ENCODE data around the gene DDAH2. TPM values are rescaled to one million over a fixed set of nuclear protein-coding genes. Genes with fewer than 3 reads are reported as not detected.

DDAH2 gene
- total and polyA plus RNA-seq, 10 of the 15 experiments (the other 5 are each of a cell fraction or from before 2014, with no cell fraction given), result 0.35 to 9.9 (median 6.2) TPM

DNA sequence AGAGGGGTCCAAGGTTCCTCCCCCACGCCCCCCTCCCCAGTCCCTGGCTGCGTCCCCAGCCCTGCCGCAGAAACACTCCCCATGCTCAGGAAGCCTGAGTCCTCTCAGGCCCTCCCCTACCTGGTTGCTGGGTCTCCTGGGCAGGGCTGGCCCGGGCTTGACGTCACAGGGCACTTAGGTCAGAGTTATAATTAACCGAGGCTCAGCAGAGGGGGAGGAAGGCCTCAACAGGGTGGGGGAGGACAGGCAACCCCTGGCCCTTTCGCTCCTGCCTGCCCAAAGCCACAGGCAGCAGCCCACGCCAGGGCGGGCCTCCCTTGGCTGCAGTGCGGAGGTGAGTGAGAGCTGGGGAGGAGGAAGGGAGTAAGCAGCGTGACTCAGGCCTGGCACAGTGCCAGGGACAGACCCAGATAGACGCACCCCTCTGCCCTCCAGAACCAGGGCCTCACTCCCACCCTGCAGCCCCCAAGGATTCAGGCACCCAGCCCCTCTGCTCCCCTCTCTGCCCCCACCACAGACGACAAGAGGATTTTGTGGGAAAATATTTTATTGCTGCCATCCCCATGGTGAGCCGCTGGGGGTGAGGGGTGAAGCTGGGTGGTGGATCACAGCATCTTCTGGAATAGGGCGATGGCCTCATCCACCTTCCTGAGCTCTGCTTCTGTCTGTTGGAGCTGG, 48.0 kb upstream of the DDAH2 start, which contains the start of gene VWA7 (continued):
- TF ChIP-seq, protein P1, sequence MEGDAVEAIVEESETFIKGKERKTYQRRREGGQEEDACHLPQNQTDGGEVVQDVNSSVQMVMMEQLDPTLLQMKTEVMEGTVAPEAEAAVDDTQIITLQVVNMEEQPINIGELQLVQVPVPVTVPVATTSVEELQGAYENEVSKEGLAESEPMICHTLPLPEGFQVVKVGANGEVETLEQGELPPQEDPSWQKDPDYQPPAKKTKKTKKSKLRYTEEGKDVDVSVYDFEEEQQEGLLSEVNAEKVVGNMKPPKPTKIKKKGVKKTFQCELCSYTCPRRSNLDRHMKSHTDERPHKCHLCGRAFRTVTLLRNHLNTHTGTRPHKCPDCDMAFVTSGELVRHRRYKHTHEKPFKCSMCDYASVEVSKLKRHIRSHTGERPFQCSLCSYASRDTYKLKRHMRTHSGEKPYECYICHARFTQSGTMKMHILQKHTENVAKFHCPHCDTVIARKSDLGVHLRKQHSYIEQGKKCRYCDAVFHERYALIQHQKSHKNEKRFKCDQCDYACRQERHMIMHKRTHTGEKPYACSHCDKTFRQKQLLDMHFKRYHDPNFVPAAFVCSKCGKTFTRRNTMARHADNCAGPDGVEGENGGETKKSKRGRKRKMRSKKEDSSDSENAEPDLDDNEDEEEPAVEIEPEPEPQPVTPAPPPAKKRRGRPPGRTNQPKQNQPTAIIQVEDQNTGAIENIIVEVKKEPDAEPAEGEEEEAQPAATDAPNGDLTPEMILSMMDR (IDR thresholded peaks at IDR 0.05 in 2 of 3, conservative IDR thresholded peaks at IDR 0.05 in 1 of 3; ENCODE audit: control insufficient read depth in 2 of 3, extremely low read depth in 1 of 3, insufficient read depth in 1 of 3, low read depth in 3 of 3, low read length in 3 of 3), result no peak
- TF ChIP-seq, protein P2, sequence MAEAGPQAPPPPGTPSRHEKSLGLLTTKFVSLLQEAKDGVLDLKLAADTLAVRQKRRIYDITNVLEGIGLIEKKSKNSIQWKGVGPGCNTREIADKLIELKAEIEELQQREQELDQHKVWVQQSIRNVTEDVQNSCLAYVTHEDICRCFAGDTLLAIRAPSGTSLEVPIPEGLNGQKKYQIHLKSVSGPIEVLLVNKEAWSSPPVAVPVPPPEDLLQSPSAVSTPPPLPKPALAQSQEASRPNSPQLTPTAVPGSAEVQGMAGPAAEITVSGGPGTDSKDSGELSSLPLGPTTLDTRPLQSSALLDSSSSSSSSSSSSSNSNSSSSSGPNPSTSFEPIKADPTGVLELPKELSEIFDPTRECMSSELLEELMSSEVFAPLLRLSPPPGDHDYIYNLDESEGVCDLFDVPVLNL (IDR thresholded peaks at IDR 0.05; ENCODE audit: low read depth, low read length), result no peak
- TF ChIP-seq RBBP5 (conservative IDR thresholded peaks at IDR 0.05) (no peak), HDAC6 (IDR thresholded peaks at IDR 0.05; ENCODE audit: unreplicated experiment) (no peak), TARDBP (IDR thresholded peaks at IDR 0.05; ENCODE audit: borderline replicate concordance) (no peak), SRF (IDR thresholded peaks at IDR 0.05; ENCODE audit: low read depth in 2 of 2, low read length in 2 of 2) (no peak), SIX5 (IDR thresholded peaks at IDR 0.05; ENCODE audit: low read depth, low read length, severe bottlenecking) (no peak), POLR2AphosphoS2 (IDR thresholded peaks at IDR 0.05; ENCODE audit: low read depth, low read length) (no peak), SUPT20H (IDR thresholded peaks at IDR 0.05; ENCODE audit: borderline replicate concordance, control insufficient read depth, low read depth, low read length) (no peak), RELA (IDR thresholded peaks at IDR 0.05; ENCODE audit: borderline replicate concordance, partially characterized antibody) (no peak), SMARCA5 (IDR thresholded peaks at IDR 0.05) (peak; percentile 51), KAT2A (conservative IDR thresholded peaks at IDR 0.05; ENCODE audit: control insufficient read depth, low read depth, low read length) (no peak), RCOR1 (conservative IDR thresholded peaks at IDR 0.05; ENCODE audit: low read depth, low read length) (no peak), BACH1 (IDR thresholded peaks at IDR 0.05; ENCODE audit: borderline replicate concordance) (peak; percentile 69; the same call in 1 of the 2 replicates), NBN (IDR thresholded peaks at IDR 0.05) (peak; percentile 95), TBL1XR1 (IDR thresholded peaks at IDR 0.05; ENCODE audit: low read depth, low read length) (peak; percentile 86; the same call in 1 of the 2 replicates), EZH2 (IDR thresholded peaks at IDR 0.05; ENCODE audit: borderline replicate concordance, control insufficient read depth, low read depth, low read length) (no peak)
- TF ChIP-seq, protein P3, sequence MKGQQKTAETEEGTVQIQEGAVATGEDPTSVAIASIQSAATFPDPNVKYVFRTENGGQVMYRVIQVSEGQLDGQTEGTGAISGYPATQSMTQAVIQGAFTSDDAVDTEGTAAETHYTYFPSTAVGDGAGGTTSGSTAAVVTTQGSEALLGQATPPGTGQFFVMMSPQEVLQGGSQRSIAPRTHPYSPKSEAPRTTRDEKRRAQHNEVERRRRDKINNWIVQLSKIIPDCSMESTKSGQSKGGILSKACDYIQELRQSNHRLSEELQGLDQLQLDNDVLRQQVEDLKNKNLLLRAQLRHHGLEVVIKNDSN (IDR thresholded peaks at IDR 0.05; ENCODE audit: borderline replicate concordance, extremely low read length, insufficient read depth, low read depth, low read length), result no peak
- TF ChIP-seq, protein P4, sequence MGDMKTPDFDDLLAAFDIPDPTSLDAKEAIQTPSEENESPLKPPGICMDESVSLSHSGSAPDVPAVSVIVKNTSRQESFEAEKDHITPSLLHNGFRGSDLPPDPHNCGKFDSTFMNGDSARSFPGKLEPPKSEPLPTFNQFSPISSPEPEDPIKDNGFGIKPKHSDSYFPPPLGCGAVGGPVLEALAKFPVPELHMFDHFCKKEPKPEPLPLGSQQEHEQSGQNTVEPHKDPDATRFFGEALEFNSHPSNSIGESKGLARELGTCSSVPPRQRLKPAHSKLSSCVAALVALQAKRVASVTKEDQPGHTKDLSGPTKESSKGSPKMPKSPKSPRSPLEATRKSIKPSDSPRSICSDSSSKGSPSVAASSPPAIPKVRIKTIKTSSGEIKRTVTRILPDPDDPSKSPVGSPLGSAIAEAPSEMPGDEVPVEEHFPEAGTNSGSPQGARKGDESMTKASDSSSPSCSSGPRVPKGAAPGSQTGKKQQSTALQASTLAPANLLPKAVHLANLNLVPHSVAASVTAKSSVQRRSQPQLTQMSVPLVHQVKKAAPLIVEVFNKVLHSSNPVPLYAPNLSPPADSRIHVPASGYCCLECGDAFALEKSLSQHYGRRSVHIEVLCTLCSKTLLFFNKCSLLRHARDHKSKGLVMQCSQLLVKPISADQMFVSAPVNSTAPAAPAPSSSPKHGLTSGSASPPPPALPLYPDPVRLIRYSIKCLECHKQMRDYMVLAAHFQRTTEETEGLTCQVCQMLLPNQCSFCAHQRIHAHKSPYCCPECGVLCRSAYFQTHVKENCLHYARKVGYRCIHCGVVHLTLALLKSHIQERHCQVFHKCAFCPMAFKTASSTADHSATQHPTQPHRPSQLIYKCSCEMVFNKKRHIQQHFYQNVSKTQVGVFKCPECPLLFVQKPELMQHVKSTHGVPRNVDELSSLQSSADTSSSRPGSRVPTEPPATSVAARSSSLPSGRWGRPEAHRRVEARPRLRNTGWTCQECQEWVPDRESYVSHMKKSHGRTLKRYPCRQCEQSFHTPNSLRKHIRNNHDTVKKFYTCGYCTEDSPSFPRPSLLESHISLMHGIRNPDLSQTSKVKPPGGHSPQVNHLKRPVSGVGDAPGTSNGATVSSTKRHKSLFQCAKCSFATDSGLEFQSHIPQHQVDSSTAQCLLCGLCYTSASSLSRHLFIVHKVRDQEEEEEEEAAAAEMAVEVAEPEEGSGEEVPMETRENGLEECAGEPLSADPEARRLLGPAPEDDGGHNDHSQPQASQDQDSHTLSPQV (IDR thresholded peaks at IDR 0.05), result no peak
- TF ChIP-seq, protein P5, sequence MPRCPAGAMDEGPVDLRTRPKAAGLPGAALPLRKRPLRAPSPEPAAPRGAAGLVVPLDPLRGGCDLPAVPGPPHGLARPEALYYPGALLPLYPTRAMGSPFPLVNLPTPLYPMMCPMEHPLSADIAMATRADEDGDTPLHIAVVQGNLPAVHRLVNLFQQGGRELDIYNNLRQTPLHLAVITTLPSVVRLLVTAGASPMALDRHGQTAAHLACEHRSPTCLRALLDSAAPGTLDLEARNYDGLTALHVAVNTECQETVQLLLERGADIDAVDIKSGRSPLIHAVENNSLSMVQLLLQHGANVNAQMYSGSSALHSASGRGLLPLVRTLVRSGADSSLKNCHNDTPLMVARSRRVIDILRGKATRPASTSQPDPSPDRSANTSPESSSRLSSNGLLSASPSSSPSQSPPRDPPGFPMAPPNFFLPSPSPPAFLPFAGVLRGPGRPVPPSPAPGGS (IDR thresholded peaks at IDR 0.05; ENCODE audit: borderline replicate concordance, insufficient read depth, low read depth, low read length, poor library complexity, severe bottlenecking), result peak; percentile 74
